ENCODE measurements around the gene AKAP13.
"Not testable (repeated sequence)": the region's sequence is repeated elsewhere in the genome, so short reads cannot be mapped to it uniquely, and the experiment has no call there.

The AKAP13 gene

GRCh38 chr15:85475711-85476110 is 95.3 kb downstream of the AKAP13 start:
- Histone ChIP-seq H3K27me3 (ENCODE audit: control insufficient read depth, insufficient read depth, low read length) (no peaks in the 10 kb centered on the region), H3K9me3 (ENCODE audit: control insufficient read depth, insufficient read depth, low read length) (no peaks in the 10 kb centered on the region), H3K9ac (ENCODE audit: low read depth, low read length) (no peak overlapping the region), H3K36me3 (ENCODE audit: control insufficient read depth, insufficient read depth, low read length) (no peaks in the 10 kb centered on the region), H3K4me1 (ENCODE audit: control insufficient read depth, insufficient read depth, low read length) (peaks cover 10% of the 10 kb centered on the region), H3K4me3 (ENCODE audit: low read depth, low read length) (no peak overlapping the region)

- Histone ChIP-seq H3K4me3 (ENCODE audit: low read depth, low read length) (no peak overlapping the region), H3K36me3 (ENCODE audit: control insufficient read depth, insufficient read depth, low read length) (no peaks in the 10 kb centered on the region), H3K27me3 (ENCODE audit: control insufficient read depth, insufficient read depth, low read length) (no peaks in the 10 kb centered on the region), H3K4me1 (ENCODE audit: control insufficient read depth, insufficient read depth, low read length) (peaks cover 7% of the 10 kb centered on the region), H3K9me3 (ENCODE audit: control insufficient read depth, insufficient read depth, low read length) (no peaks in the 10 kb centered on the region), H3K9ac (ENCODE audit: low read depth, low read length) (no peak overlapping the region)
These were observed 96.7 kb downstream of the AKAP13 start for GRCh38 chr15:85477061-85477460.

GRCh38 chr15:85477730-85478129 is 97.3 kb downstream of the AKAP13 start:
- no peaks in the 10 kb centered on the region for H3K9me3 ChIP-seq (ENCODE audit: control insufficient read depth, insufficient read depth, low read length)
- H3K9ac ChIP-seq (ENCODE audit: low read depth, low read length): no peak overlapping the region
- no peaks in the 10 kb centered on the region for H3K27me3 ChIP-seq (ENCODE audit: control insufficient read depth, insufficient read depth, low read length)
- no peaks in the 10 kb centered on the region for H3K36me3 ChIP-seq (ENCODE audit: control insufficient read depth, insufficient read depth, low read length)
- no peak overlapping the region for H3K4me3 ChIP-seq (ENCODE audit: low read depth, low read length)
- peaks cover 7% of the 10 kb centered on the region for H3K4me1 ChIP-seq (ENCODE audit: control insufficient read depth, insufficient read depth, low read length)

- Histone ChIP-seq H3K27me3 (ENCODE audit: control insufficient read depth, insufficient read depth, low read length) (no peaks in the 10 kb centered on the region), H3K36me3 (ENCODE audit: control insufficient read depth, insufficient read depth, low read length) (no peaks in the 10 kb centered on the region), H3K9me3 (ENCODE audit: control insufficient read depth, insufficient read depth, low read length) (no peaks in the 10 kb centered on the region), H3K4me1 (ENCODE audit: control insufficient read depth, insufficient read depth, low read length) (peaks cover 4% of the 10 kb centered on the region), H3K9ac (ENCODE audit: low read depth, low read length) (no peak overlapping the region), H3K4me3 (ENCODE audit: low read depth, low read length) (no peak overlapping the region)
These were observed 98.8 kb downstream of the AKAP13 start for GRCh38 chr15:85479071-85479647.

- Histone ChIP-seq H3K27me3 (ENCODE audit: control insufficient read depth, insufficient read depth, low read length) (no peaks in the 10 kb centered on the region), H3K9me3 (ENCODE audit: control insufficient read depth, insufficient read depth, low read length) (no peaks in the 10 kb centered on the region), H3K4me3 (ENCODE audit: low read depth, low read length) (no peak overlapping the region), H3K36me3 (ENCODE audit: control insufficient read depth, insufficient read depth, low read length) (no peaks in the 10 kb centered on the region), H3K4me1 (ENCODE audit: control insufficient read depth, insufficient read depth, low read length) (peaks cover 4% of the 10 kb centered on the region), H3K9ac (ENCODE audit: low read depth, low read length) (no peak overlapping the region)
These were observed 100.5 kb downstream of the AKAP13 start for GRCh38 chr15:85480923-85481322.

GRCh38 chr15:85481543-85481942 is 101.1 kb downstream of the AKAP13 start:
- not testable (repeated sequence) for H3K36me3 ChIP-seq (ENCODE audit: control insufficient read depth, insufficient read depth, low read length); H3K4me3 ChIP-seq (ENCODE audit: low read depth, low read length); H3K9ac ChIP-seq (ENCODE audit: low read depth, low read length); H3K9me3 ChIP-seq (ENCODE audit: control insufficient read depth, insufficient read depth, low read length); H3K27me3 ChIP-seq (ENCODE audit: control insufficient read depth, insufficient read depth, low read length); H3K4me1 ChIP-seq (ENCODE audit: control insufficient read depth, insufficient read depth, low read length)

- H3K9me3 ChIP-seq (ENCODE audit: control insufficient read depth, insufficient read depth, low read length): no peaks in the 10 kb centered on the region
- no peaks in the 10 kb centered on the region for H3K27me3 ChIP-seq (ENCODE audit: control insufficient read depth, insufficient read depth, low read length)
- H3K9ac ChIP-seq (ENCODE audit: low read depth, low read length): no peak overlapping the region
- H3K4me3 ChIP-seq (ENCODE audit: low read depth, low read length): no peak overlapping the region
- no peaks in the 10 kb centered on the region for H3K36me3 ChIP-seq (ENCODE audit: control insufficient read depth, insufficient read depth, low read length)
- H3K4me1 ChIP-seq (ENCODE audit: control insufficient read depth, insufficient read depth, low read length): peaks cover 4% of the 10 kb centered on the region
These were observed 102.5 kb downstream of the AKAP13 start for GRCh38 chr15:85482894-85483293.

GRCh38 chr15:85483955-85484354 is 103.6 kb downstream of the AKAP13 start:
- not testable (repeated sequence) for H3K36me3 ChIP-seq (ENCODE audit: control insufficient read depth, insufficient read depth, low read length); H3K4me1 ChIP-seq (ENCODE audit: control insufficient read depth, insufficient read depth, low read length); H3K4me3 ChIP-seq (ENCODE audit: low read depth, low read length); H3K27me3 ChIP-seq (ENCODE audit: control insufficient read depth, insufficient read depth, low read length); H3K9ac ChIP-seq (ENCODE audit: low read depth, low read length); H3K9me3 ChIP-seq (ENCODE audit: control insufficient read depth, insufficient read depth, low read length)

GRCh38 chr15:85484923-85485322 is 104.5 kb downstream of the AKAP13 start:
- not testable (repeated sequence) for H3K36me3 ChIP-seq (ENCODE audit: control insufficient read depth, insufficient read depth, low read length); H3K9me3 ChIP-seq (ENCODE audit: control insufficient read depth, insufficient read depth, low read length); H3K4me3 ChIP-seq (ENCODE audit: low read depth, low read length); H3K9ac ChIP-seq (ENCODE audit: low read depth, low read length); H3K27me3 ChIP-seq (ENCODE audit: control insufficient read depth, insufficient read depth, low read length); H3K4me1 ChIP-seq (ENCODE audit: control insufficient read depth, insufficient read depth, low read length)

GRCh38 chr15:85485956-85486567 is 105.7 kb downstream of the AKAP13 start:
- no peaks in the 10 kb centered on the region for H3K4me1 ChIP-seq (ENCODE audit: control insufficient read depth, insufficient read depth, low read length)
- no peak overlapping the region for H3K4me3 ChIP-seq (ENCODE audit: low read depth, low read length)
- H3K27me3 ChIP-seq (ENCODE audit: control insufficient read depth, insufficient read depth, low read length): no peaks in the 10 kb centered on the region
- no peak overlapping the region for H3K9ac ChIP-seq (ENCODE audit: low read depth, low read length)
- H3K9me3 ChIP-seq (ENCODE audit: control insufficient read depth, insufficient read depth, low read length): no peaks in the 10 kb centered on the region
- no peaks in the 10 kb centered on the region for H3K36me3 ChIP-seq (ENCODE audit: control insufficient read depth, insufficient read depth, low read length)

- not testable (repeated sequence) for H3K36me3 ChIP-seq (ENCODE audit: control insufficient read depth, insufficient read depth, low read length); H3K4me1 ChIP-seq (ENCODE audit: control insufficient read depth, insufficient read depth, low read length); H3K4me3 ChIP-seq (ENCODE audit: low read depth, low read length); H3K9ac ChIP-seq (ENCODE audit: low read depth, low read length); H3K27me3 ChIP-seq (ENCODE audit: control insufficient read depth, insufficient read depth, low read length); H3K9me3 ChIP-seq (ENCODE audit: control insufficient read depth, insufficient read depth, low read length)
These were observed 107.4 kb downstream of the AKAP13 start for GRCh38 chr15:85487796-85488195.

- Histone ChIP-seq H3K4me1 (ENCODE audit: control insufficient read depth, insufficient read depth, low read length) (peaks cover 4% of the 10 kb centered on the region), H3K36me3 (ENCODE audit: control insufficient read depth, insufficient read depth, low read length) (no peaks in the 10 kb centered on the region), H3K9ac (ENCODE audit: low read depth, low read length) (no peak overlapping the region), H3K27me3 (ENCODE audit: control insufficient read depth, insufficient read depth, low read length) (no peaks in the 10 kb centered on the region), H3K9me3 (ENCODE audit: control insufficient read depth, insufficient read depth, low read length) (no peaks in the 10 kb centered on the region), H3K4me3 (ENCODE audit: low read depth, low read length) (no peak overlapping the region)
These were observed 108.6 kb downstream of the AKAP13 start for GRCh38 chr15:85488997-85489396.

Measured in iPS-15b (cell line).